Measurements from ENCODE around the gene MEF2D.

The MEF2D gene

GRCh38 chr1:156500543-156500792 lies at the start of gene MEF2D:
MEF2D (minus strand) TSS chr1:156500775; CDS start chr1:156483292, 17,483 bp downstream.
- FAIRE-seq: no peak

GRCh38 chr1:156550346-156550745 lies 49.8 kb upstream of the MEF2D start:
- FAIRE-seq: no peak

DNA sequence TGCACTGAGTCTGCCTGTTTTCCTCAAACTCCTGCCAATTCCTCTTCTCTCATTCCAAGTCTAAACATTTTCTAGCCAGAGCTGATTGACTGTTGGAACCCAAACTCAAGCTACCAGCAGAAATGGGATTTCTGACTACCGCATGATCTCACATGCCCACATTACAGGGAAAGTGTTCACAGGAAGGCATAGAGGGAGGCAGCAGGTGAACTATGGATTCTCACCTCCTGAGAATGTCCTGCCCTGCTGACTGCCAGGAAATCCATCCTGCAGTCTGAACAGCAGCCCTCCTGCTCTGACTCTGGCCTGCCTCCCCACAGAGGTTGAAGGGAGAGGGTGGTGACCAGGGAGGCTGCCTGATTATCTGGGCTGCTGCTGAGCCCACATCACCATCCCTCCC lies 49.3 kb upstream of the MEF2D start:
- no peak for FAIRE-seq

GRCh38 chr1:156549390-156549789 lies 48.8 kb upstream of the MEF2D start:
- FAIRE-seq: no peak

- no peak for FAIRE-seq
Observed at GRCh38 chr1:156547982-156548381, 47.4 kb upstream of the MEF2D start.

- FAIRE-seq: no peak
Observed at GRCh38 chr1:156547434-156547833, 46.9 kb upstream of the MEF2D start.

GRCh38 chr1:156546267-156546666 lies 45.7 kb upstream of the MEF2D start:
- no peak for FAIRE-seq

GRCh38 chr1:156544592-156545102 lies 44.1 kb upstream of the MEF2D start:
- no peak for FAIRE-seq

- no peak for FAIRE-seq
Observed at GRCh38 chr1:156543066-156543465, 42.5 kb upstream of the MEF2D start.

- FAIRE-seq: no peak
Observed at GRCh38 chr1:156540955-156541354, 40.4 kb upstream of the MEF2D start.

DNA sequence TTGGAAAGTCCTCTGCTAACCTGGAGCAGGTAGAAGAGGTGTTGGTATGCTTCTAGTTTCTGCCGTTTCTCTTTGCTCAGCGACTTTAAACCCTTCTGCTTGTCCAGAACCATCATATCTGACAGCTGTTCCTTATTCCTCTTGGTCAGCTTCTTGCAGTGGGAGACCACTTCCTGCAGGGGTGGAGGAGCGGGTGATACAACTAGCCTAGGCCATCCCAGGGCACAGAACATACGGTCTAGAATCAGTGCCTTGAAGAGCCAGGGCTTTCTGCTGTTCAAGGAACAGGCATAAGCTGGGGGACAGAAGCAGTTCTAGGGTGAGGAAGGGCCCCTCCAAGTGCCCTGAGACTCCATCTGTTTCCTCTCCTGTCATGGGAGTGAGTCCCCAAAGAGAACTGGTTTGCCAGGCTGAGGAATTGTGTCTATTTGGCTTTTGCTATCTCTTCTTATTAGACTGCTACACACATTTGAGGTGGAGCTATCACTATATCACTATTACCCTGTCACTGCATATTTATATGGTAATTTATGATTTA lies 39.3 kb upstream of the MEF2D start:
- no peak for FAIRE-seq

DNA sequence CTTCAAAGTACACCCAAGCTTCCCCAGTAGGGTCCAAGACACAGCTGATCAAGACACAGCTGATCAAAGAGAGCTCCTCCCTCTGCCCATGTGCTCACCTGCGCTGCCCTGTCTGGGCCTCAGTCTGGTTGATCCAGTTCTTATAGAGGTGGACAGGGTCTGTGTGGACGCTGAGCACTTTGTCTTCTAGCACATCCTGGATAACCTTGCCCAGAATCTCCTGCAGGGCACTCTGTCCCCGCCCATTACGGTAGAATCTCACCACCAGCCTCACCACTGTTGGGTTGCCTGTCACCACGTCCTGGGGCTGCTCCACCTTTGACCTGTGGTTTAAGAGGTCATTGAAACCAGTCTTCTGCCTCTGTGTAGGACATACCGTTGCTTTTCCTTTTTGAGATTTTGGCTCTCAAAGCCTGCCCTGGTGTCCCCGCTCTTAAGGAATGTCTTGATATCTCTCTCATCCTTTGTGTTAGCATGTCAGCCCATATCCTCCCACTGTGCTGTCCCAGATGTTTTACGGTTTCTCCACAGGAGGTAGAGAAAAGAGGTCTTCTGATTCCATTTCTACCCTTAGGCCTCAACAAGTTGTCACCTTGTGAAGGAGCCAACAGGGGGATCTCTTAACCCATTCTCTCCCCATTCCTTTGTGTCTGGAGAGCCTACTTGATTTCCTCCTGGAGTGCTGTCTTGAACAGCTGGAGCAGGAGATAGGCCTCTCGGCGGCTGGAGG lies 38.3 kb upstream of the MEF2D start:
- no peak for FAIRE-seq

DNA sequence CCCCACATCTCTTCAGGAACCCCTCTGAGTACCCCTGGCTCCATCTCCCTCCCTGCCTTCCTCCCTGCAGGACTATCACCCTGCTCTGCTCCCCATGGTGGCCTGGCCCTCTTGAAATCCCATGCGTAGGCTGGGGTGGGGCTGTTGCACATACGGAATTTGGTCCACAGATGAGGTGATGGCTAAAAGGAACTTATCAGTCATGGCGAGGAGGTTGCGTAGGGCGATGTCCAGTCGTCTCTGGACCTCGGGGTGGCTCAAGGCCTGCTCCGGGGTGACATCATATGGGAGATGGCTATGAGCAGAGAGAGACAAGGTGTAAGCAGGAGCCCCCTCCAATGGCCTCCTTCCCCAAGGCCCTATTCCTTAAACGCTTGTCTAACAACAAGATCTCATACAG lies 36.5 kb upstream of the MEF2D start:
- FAIRE-seq: no peak

GRCh38 chr1:156534424-156535060 lies 34.0 kb upstream of the MEF2D start:
- no peak for FAIRE-seq

DNA sequence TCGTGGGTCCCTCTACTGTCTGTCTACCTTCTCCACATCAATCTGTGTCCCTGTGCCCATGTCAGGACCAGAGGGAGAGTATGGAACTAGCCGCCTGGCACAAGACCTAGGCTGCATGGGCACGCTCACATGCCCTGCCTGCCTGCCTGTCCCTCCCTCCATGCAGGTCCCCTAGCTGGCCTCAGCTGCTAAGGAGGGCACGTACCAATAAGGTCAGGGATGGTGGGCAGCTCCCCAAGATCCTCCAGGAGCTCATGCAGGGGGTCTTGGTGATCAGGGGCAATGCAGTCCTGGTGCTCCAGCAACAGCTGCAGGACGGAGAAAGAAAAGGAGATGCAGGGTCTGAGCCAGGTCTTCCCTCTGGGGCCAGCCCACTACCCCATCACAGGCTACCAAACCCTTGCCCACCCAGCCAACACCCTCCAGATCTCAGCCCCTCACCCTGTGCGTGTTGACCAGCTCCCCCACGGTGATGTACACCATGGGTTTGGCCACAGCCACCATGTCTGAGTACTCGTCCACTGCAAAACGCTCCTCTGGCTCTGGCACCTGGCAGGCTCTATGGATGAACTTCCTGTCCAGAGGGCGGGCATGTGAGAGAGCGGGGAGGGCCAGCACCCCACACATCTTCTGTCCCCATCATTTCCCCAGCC lies 33.1 kb upstream of the MEF2D start:
- no peak for FAIRE-seq

GRCh38 chr1:156532374-156532773 lies 31.8 kb upstream of the MEF2D start:
- FAIRE-seq: no peak

DNA sequence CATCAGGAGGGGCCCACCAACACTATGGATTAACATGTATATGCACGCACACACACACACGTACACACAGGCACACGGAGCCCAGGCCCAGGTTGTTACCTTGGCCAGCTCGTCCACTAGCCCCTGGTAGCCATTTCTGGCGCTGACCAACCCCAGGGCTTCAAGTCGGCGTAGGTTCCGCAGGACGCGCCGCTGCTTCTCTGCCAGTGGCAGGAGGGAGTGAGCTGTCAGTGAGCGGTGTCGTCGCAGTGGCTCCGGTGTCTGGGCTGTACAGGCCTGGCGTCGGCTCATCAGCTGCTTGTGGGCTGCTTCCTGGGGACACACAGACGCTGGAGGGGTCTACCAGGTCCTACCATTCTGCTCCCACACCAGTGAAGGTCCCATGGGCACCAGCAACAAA lies 29.4 kb upstream of the MEF2D start:
- no peak for FAIRE-seq

- no peak for FAIRE-seq
Observed at GRCh38 chr1:156528875-156529425, 28.4 kb upstream of the MEF2D start.

GRCh38 chr1:156528231-156528630 lies 27.7 kb upstream of the MEF2D start:
- FAIRE-seq: no peak

GRCh38 chr1:156527584-156527983 lies 27.0 kb upstream of the MEF2D start:
- no peak for FAIRE-seq

DNA sequence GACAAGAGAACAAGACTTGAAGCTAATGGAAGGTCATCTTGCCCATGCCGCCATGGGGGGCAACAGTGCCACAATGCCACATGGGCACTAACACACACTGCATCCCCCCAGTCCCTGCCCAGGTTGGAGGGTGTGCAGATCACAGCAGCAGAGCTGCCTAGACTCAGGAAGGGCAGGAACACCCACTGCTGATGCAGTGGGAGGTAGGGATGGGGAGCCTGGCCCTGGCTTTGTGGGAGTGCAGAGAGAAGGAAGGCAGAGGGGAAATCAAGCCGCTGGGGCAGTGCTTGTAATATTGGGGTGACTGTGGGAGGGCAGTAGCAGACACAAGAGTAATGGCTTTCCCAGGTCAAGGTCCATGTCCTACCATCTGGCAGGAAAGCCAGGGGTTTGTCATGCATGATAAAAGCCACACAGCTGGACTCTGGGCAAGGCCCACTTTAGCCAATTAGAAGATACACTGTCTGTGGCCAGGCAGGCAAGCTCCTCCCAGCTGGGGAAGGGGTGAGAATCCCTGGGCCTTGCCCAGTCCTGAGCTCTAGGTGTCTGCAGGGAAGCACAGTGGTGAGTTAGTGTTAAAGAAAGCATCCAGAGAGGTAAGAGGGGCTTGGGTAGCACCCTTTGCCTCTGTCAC lies 25.4 kb upstream of the MEF2D start:
- FAIRE-seq: no peak

DNA sequence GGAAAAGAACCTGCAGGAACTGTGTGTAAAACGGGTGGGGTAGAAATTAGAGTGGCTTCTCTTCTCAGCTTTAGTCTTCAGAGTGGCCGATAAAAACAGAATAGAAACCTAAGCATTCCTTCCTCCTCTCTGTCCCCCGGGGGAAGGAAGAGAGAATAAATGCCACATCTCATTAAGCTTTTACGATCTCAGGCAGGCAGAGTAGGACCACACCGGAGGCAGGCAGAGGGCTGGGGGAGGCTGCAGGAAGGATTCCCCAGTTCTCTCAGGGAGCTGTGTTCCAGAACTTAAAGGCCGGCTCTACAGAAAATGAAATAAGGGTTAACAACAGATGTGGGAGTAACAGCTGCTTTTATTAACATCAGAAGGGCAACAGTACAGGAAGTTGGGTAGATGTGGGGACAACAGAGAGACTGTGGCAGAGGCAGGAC lies 24.5 kb upstream of the MEF2D start:
- no peak for FAIRE-seq

DNA sequence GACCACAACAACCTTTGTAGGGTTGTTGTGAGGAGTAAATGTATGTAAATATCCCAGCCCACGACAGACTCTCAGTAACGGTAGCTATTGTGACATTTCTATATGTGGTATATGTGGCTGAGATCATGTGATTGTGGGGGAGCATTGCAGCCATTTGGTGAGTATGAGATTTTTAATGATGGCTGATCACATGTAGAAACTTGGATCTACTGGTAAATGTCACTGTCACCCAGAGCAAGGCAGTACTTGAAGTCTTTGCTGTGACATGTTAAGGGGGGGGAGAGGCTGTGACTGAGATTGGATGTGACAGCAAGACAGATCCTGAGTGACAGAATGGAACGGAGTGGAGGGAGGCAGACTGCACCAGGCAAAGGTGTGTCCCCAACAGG lies 23.9 kb upstream of the MEF2D start:
- no peak for FAIRE-seq

All from colon (tissue), 2 donors.